IMR-90 (cell line): Measurements from ENCODE around the gene CNTFR. TPM values are rescaled to one million over a fixed set of nuclear protein-coding genes. Genes with fewer than 3 reads are reported as not detected.

Experiments
- ATAC-seq: fragments of 200-7000 bp; cut with Tn5 transposase; 2 replicates; pipeline ENCODE4 v1.9.1; 2020; ENCODE audit warnings: low read depth, mild to moderate bottlenecking, moderate library complexity
- BruUV-seq: library from RNA; stranded (reverse); fragments of 400-500 nt; replicated peaks from 2 replicates; lab custom pipeline; 2021; lab: Mats Ljungman, UMichigan
- CTCF ChIA-PET: fragments of 300-600 bp; formaldehyde crosslinking; extraction: SDS; loops from one replicate; lab custom pipeline; 2021; ENCODE audit warnings: antibody characterized with exemption; lab: Yijun Ruan, JAX
- POLR2A ChIA-PET: fragments of 300-600 bp; sonication (Branson Sonifier 250); formaldehyde crosslinking; loops from one replicate; lab custom pipeline; 2022; ENCODE audit warnings: antibody characterized with exemption; ENCODE audit not compliant: unreplicated experiment; lab: Charles Lee
- DNase-seq: peaks from one replicate; pipeline ENCODE4 v3.0.0; 2013
- H2AFZ ChIP-seq: replicated peaks from 2 replicates; pipeline ENCODE3; 2013; ENCODE audit warnings: low read length, mild to moderate bottlenecking; ENCODE audit not compliant: poor library complexity
- H2AK5ac ChIP-seq: 2 replicates; pipeline ENCODE4 v1.6.1; 2013; ENCODE audit warnings: low read depth, low read length, inconsistent platforms
- H2AK9ac ChIP-seq: replicated peaks from 2 replicates; pipeline ENCODE3; 2013; ENCODE audit warnings: mild to moderate bottlenecking, low read depth, low read length, moderate library complexity; ENCODE audit not compliant: poor library complexity
- H2BK120ac ChIP-seq: 2 replicates; pipeline ENCODE4 v1.6.1; 2013; ENCODE audit warnings: low read depth, low read length, inconsistent platforms
- H2BK15ac ChIP-seq: 3 replicates; pipeline ENCODE4 v1.6.1; 2013; ENCODE audit warnings: low read depth, low read length, inconsistent platforms
- H2BK20ac ChIP-seq: 2 replicates; pipeline ENCODE4 v1.6.1; 2013; ENCODE audit warnings: low read depth, mild to moderate bottlenecking, inconsistent platforms, low read length, moderate library complexity
- H2BK5ac ChIP-seq: 2 replicates; pipeline ENCODE4 v1.6.1; 2013; ENCODE audit warnings: mild to moderate bottlenecking, low read depth, low read length, inconsistent platforms; ENCODE audit not compliant: poor library complexity, severe bottlenecking
- H3K14ac ChIP-seq: replicated peaks from 2 replicates; pipeline ENCODE4 v1.6.1; 2013; ENCODE audit warnings: low read depth, low read length, inconsistent platforms
- H3K18ac ChIP-seq: 2 replicates; pipeline ENCODE4 v1.6.1; 2013; ENCODE audit warnings: low read depth, low read length, control low read depth
- H3K23ac ChIP-seq: 2 replicates; pipeline ENCODE4 v1.6.1; 2013; ENCODE audit warnings: low read depth, low read length, inconsistent platforms
- H3K27ac ChIP-seq: 2 replicates; pipeline ENCODE4 v1.5.1; 2013; ENCODE audit warnings: mild to moderate bottlenecking, control low read depth, low read length; ENCODE audit not compliant: insufficient read depth
- H3K27me3 ChIP-seq: 2 replicates; pipeline ENCODE4 v1.6.1; 2013; ENCODE audit warnings: low read length; ENCODE audit not compliant: control insufficient read depth, insufficient read depth
- H3K36me3 ChIP-seq: 2 replicates; pipeline ENCODE4 v1.6.1; 2013; ENCODE audit warnings: low read length, mixed read lengths; ENCODE audit not compliant: control insufficient read depth, insufficient read depth
- H3K4ac ChIP-seq: 2 replicates; pipeline ENCODE4 v1.6.1; 2013; ENCODE audit warnings: low read depth, low read length, inconsistent platforms
- H3K4me1 ChIP-seq: 2 replicates; pipeline ENCODE4 v1.6.1; 2013; ENCODE audit warnings: low read length, mixed read lengths; ENCODE audit not compliant: control insufficient read depth, insufficient read depth
- H3K4me2 ChIP-seq: 2 replicates; pipeline ENCODE4 v1.6.1; 2013; ENCODE audit warnings: low read depth, mild to moderate bottlenecking, control low read depth, low read length, moderate library complexity
- H3K4me3 ChIP-seq: 2 replicates; pipeline ENCODE4 v1.5.1; 2013; ENCODE audit warnings: low read depth, mild to moderate bottlenecking, control low read depth, low read length, moderate library complexity; ENCODE audit not compliant: insufficient read depth
- H3K56ac ChIP-seq: 2 replicates; pipeline ENCODE4 v1.6.1; 2013; ENCODE audit warnings: low read length, inconsistent platforms; ENCODE audit not compliant: insufficient read depth; ENCODE audit errors: extremely low read depth
- H3K79me1 ChIP-seq, 2 experiments: 2 replicates each; pipeline ENCODE4 v1.6.1; 2013; ENCODE audit warnings: low read length in 2 of 2, inconsistent platforms in 1 of 2, low read depth in 1 of 2
- H3K9ac ChIP-seq: 2 replicates; pipeline ENCODE4 v1.6.1; 2013; ENCODE audit warnings: low read depth, low read length, control low read depth
- H3K9me1 ChIP-seq: 2 replicates; pipeline ENCODE4 v1.6.1; 2013; ENCODE audit warnings: low read length, inconsistent platforms; ENCODE audit not compliant: insufficient read depth
- H3K9me3 ChIP-seq: 2 replicates; pipeline ENCODE4 v1.6.1; 2013; ENCODE audit warnings: low read length; ENCODE audit not compliant: control insufficient read depth, insufficient read depth
- H4K20me1 ChIP-seq: 2 replicates; pipeline ENCODE4 v1.6.1; 2013; ENCODE audit warnings: low read length, inconsistent platforms; ENCODE audit not compliant: insufficient read depth
- H4K5ac ChIP-seq: 2 replicates; pipeline ENCODE4 v1.6.1; 2013; ENCODE audit warnings: mild to moderate bottlenecking, low read depth, low read length, control low read depth
- H4K8ac ChIP-seq, 2 experiments: 2 replicates each; pipeline ENCODE4 v1.6.1; 2013; ENCODE audit warnings: low read depth in 2 of 2, low read length in 2 of 2, control low read depth in 1 of 2, inconsistent platforms in 1 of 2
- H4K91ac ChIP-seq: 2 replicates; pipeline ENCODE4 v1.6.1; 2013; ENCODE audit warnings: low read depth, low read length, inconsistent platforms; ENCODE audit not compliant: insufficient read depth
- NFE2L2 ChIP-seq: fragments of 150-350 bp; IDR thresholded peaks from 2 replicates; pipeline ENCODE4 v1.6.1; 2016; ENCODE audit warnings: low read depth, mild to moderate bottlenecking, low read length
- RFX5 ChIP-seq: IDR thresholded peaks from 2 replicates; pipeline ENCODE4 v1.8.0; 2012; ENCODE audit warnings: low read depth, mild to moderate bottlenecking, low read length, moderate library complexity
- SMC3 ChIP-seq: fragments of 150-350 bp; IDR thresholded peaks from 2 replicates; pipeline ENCODE4 v1.6.1; 2016; ENCODE audit warnings: low read depth, mild to moderate bottlenecking, antibody characterized with exemption, low read length, moderate library complexity
- WGBS, 2 experiments: methylation state at CpG; one replicate each; pipeline versions ENCODE4 v1.1.5 to v1.1.7; 2013; ENCODE audit warnings: missing lambda C conversion rate in 2 of 2; ENCODE audit not compliant: insufficient read length in 1 of 2; ENCODE audit errors: extremely low coverage in 2 of 2; 5-methylcytosine and 5-hydroxymethylcytosine counted together
- dilution Hi-C: fragments of 300-500 bp; cut with HindIII; formaldehyde crosslinking; loops from one replicate; pipeline ENCODE4 v1.14.3; 2018; ENCODE audit warnings: low sequenced_read_pairs; ENCODE audit not compliant: unreplicated experiment
- in situ Hi-C: fragments of 300-500 bp; cut with MboI; formaldehyde crosslinking; loops from 3 replicates; pipeline ENCODE4 v1.14.3; 2019; ENCODE audit warnings: low sequenced_read_pairs, inconsistent platforms, mixed read lengths
- intact Hi-C: fragments of 100-400 bp; cut with micrococcal nuclease; formaldehyde crosslinking; loops from 2 replicates; pipeline ENCODE4 v1.10.0; 2022
- polyA plus RNA-seq, 3 experiments: library from polyadenylated mRNA; depleted of rRNA; stranded (reverse); fragments of >200 nt; gene quantifications; 2 replicates each; pipeline ENCODE4 v1.2.3, GENCODE V29; 2012; ENCODE audit warnings: low replicate concordance in 1 of 3
- total RNA-seq: library from RNA; depleted of rRNA; stranded (reverse); fragments of >200 nt; gene quantifications from 2 replicates; pipeline ENCODE4 v1.2.3, GENCODE V29; 2012
- TF ChIP-seq, protein P1 (sequence below): fragments of 150-350 bp; IDR thresholded peaks from 2 replicates; pipeline ENCODE4 v1.6.1; 2017; ENCODE audit warnings: mild to moderate bottlenecking, antibody characterized with exemption, low read length, low read depth

The CNTFR gene
- total and polyA plus RNA-seq, 2 of the 4 experiments (the other 2 are of a cell fraction), result not detected

DNA sequence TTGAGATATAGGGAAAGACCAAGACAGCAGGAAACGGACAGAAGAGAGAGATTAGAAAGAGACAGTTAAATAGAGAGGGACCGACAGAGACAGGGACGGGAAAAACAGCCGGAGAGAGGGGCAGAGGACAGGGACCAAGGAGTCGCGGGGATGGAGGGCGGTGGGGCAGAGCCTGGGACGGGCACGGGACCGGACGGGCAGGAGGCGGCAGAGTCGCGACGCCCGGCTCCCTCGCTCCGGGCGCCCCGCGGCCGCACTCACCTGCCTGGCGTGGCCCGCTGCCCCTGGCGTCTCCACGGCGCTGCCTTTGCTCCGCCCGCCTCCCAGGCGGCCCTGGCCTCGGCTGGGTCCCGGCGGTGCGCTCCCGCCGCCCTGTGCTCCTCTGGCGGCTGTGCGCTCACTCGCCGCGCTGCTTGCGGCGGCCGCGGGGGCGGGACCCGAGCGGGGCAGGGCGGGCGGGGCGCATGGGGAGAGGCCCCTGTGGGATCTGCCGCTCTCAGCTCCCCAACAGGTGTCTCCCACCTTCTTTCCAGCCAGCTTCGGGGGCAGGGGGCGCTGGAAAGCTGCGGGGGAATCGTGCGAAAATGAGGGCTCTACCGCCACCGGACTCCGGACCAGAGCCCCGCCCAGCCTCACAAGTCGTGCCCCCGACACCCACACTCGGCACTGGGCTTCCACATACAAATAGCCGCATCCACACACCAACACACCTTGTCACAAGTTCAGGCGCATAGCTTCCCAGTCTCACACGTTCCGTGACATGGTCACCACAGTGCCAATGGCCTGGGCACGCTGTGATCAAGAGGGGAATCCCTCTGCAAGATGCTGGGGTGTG lies 39.3 kb upstream of the CNTFR start, which contains the start of gene ARID3C:
ARID3C (minus strand) TSS at position 411 of the 835 bp plus-strand sequence. CDS start 1,052 bp downstream, outside the sequence.
- WGBS, 2 experiments, result 1% methylated on average over 17 of the region's 69 CpGs; no CpG with 5 or more reads in 1 of the 2 experiments
- H2AFZ ChIP-seq, result peak within 1 kb of the TSS; percentile 77
- no TSS peak for BruUV-seq

More for the DNA sequence above, 39.3 kb upstream of the CNTFR start, which contains the start of gene ARID3C:
- Histone ChIP-seq H4K5ac (no peak within 1 kb of the TSS), H4K20me1 (peaks cover 4% of the 10 kb centered on the region; the same call in 1 of the 2 replicates), H3K4me1 (0 out of 2 replicates have a peak, but pooled peaks cover 2% of the 10 kb centered on the region), H2BK5ac (no peak within 1 kb of the TSS), H2AK5ac (no peak within 1 kb of the TSS), H3K27ac (no peak within 1 kb of the TSS), H3K36me3 (no peaks in the 10 kb centered on the region), H3K79me1 (peaks cover 0 to 3% of the 10 kb centered on the region in 2 experiments; a peak in 1 of 4 replicates), H3K14ac (no peak within 1 kb of the TSS), H2BK120ac (no peak within 1 kb of the TSS), H3K9ac (no peak within 1 kb of the TSS), H3K9me3 (no peaks in the 10 kb centered on the region), H3K9me1 (0 out of 2 replicates have a peak, but pooled peaks cover 4% of the 10 kb centered on the region), H4K91ac (no peak within 1 kb of the TSS), H3K4me2 (peak within 1 kb of the TSS; percentile 81), H3K4ac (no peak within 1 kb of the TSS), H2BK20ac (no peak within 1 kb of the TSS), H3K56ac (no peak within 1 kb of the TSS), H4K8ac (no peak within 1 kb of the TSS), H3K27me3 (peaks cover 71% of the 10 kb centered on the region), H3K4me3 (peak within 1 kb of the TSS; percentile 33), H2AK9ac (peak within 1 kb of the TSS; percentile 70), H3K23ac (peak within 1 kb of the TSS; percentile 71), H2BK15ac (no peak within 1 kb of the TSS), H3K18ac (no peak within 1 kb of the TSS)
- ChIA-PET POLR2A (interaction anchor here (0.7 kb wide), 1 partner anchor 9 kb away, joined by 3 read pairs; no protein-coding TSS in a partner anchor), CTCF (no interaction called here)
- intact Hi-C loops, result no loop called here
- dilution Hi-C loops, result no loop called here
- in situ Hi-C loops, result no loop called here
- DNase-seq (no peak), ATAC-seq (peak; percentile 87)
- TF ChIP-seq NFE2L2 (no peak), SMC3 (no peak), RFX5 (no peak)
- TF ChIP-seq, protein P1, sequence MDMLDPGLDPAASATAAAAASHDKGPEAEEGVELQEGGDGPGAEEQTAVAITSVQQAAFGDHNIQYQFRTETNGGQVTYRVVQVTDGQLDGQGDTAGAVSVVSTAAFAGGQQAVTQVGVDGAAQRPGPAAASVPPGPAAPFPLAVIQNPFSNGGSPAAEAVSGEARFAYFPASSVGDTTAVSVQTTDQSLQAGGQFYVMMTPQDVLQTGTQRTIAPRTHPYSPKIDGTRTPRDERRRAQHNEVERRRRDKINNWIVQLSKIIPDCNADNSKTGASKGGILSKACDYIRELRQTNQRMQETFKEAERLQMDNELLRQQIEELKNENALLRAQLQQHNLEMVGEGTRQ, result no peak
